Keratinocyte (primary cell): Measurements from ENCODE around the gene HOXC6.

Experiments
- EZH2 ChIP-seq: IDR thresholded peaks from one replicate; pipeline ENCODE4 v1.6.1; 2012; ENCODE audit warnings: inconsistent platforms, mild to moderate bottlenecking, low read length, moderate library complexity
- TF ChIP-seq, protein P1 (sequence below), 3 experiments: IDR thresholded peaks in 1 of 3; conservative IDR thresholded peaks in 1 of 3; optimal IDR thresholded peaks in 1 of 3; 2 replicates in 2 of 3; 3 replicates in 1 of 3; pipeline versions ENCODE3 to v1.5.1; 2011; ENCODE audit warnings: low read length in 3 of 3, mild to moderate bottlenecking in 3 of 3, moderate library complexity in 2 of 3, control low read depth in 1 of 3, inconsistent platforms in 1 of 3; ENCODE audit not compliant: insufficient read depth in 2 of 3; ENCODE audit errors: extremely low read depth in 1 of 3

DNA sequence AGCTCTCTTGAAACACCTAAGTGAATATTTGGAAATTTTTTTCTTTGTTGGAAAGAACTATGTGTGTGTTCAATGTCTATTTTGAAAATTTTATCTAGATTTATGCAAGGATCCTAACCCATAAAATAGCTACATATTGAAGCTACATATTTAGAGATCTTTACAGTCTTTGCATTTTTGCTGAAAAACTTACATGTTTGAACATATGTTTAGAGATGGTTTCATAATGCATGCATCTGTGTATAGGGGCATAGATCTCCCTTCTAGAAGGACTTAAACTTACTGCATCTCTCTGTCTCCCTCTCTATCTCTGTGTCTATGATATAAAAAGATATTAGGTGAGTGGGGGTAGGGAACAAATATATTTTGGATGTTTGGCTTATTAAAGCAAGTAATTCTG is 17.2 kb downstream of the HOXC6 start:
- TF ChIP-seq, protein P1, sequence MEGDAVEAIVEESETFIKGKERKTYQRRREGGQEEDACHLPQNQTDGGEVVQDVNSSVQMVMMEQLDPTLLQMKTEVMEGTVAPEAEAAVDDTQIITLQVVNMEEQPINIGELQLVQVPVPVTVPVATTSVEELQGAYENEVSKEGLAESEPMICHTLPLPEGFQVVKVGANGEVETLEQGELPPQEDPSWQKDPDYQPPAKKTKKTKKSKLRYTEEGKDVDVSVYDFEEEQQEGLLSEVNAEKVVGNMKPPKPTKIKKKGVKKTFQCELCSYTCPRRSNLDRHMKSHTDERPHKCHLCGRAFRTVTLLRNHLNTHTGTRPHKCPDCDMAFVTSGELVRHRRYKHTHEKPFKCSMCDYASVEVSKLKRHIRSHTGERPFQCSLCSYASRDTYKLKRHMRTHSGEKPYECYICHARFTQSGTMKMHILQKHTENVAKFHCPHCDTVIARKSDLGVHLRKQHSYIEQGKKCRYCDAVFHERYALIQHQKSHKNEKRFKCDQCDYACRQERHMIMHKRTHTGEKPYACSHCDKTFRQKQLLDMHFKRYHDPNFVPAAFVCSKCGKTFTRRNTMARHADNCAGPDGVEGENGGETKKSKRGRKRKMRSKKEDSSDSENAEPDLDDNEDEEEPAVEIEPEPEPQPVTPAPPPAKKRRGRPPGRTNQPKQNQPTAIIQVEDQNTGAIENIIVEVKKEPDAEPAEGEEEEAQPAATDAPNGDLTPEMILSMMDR (optimal IDR thresholded peaks at IDR 0.05 in 1 of 3, IDR thresholded peaks at IDR 0.05 in 1 of 3, conservative IDR thresholded peaks at IDR 0.05 in 1 of 3; ENCODE audit: extremely low read depth in 1 of 3, insufficient read depth in 2 of 3, low read length in 3 of 3): no peak
- TF ChIP-seq EZH2: no peak
